Neural cell (in vitro differentiated cells): ENCODE results near the gene HOXD1. TPM values are rescaled to one million over a fixed set of nuclear protein-coding genes. Genes with fewer than 3 reads are reported as not detected.

Experiments
- H2AFZ ChIP-seq: fragments of 200-600, 300-800 bp; sonication (generic), shearing (Covaris generic); 2 replicates; pipeline ENCODE4 v1.6.0; 2014; ENCODE audit warnings: low read depth, mild to moderate bottlenecking, antibody characterized with exemption, low read length, moderate library complexity
- H3F3A ChIP-seq: fragments of 200-600 bp; shearing (Covaris generic); 2 replicates; pipeline ENCODE4 v1.6.1; 2016; ENCODE audit warnings: mild to moderate bottlenecking, moderate library complexity, mixed read lengths, antibody characterized with exemption, low read length; ENCODE audit not compliant: insufficient read depth, poor library complexity, severe bottlenecking
- H3K27ac ChIP-seq: fragments of 200-600, 300-800 bp; sonication (generic), shearing (Covaris generic); 2 replicates; pipeline ENCODE4 v1.5.1; 2014; ENCODE audit warnings: mild to moderate bottlenecking, low read length, moderate library complexity
- H3K27me3 ChIP-seq: fragments of 300-800, 200-600 bp; sonication (generic), shearing (Covaris generic); 2 replicates; pipeline ENCODE4 v1.6.0; 2014; ENCODE audit warnings: mild to moderate bottlenecking, low read depth, low read length, moderate library complexity; ENCODE audit not compliant: insufficient read depth
- H3K36me3 ChIP-seq: fragments of 300-800, 200-600 bp; sonication (generic), shearing (Covaris generic); 2 replicates; pipeline ENCODE4 v1.5.1; 2014; ENCODE audit warnings: mild to moderate bottlenecking, antibody characterized with exemption, low read length, moderate library complexity; ENCODE audit not compliant: insufficient read depth
- H3K4me2 ChIP-seq: fragments of 300-800, 200-600 bp; sonication (generic), shearing (Covaris generic); 2 replicates; pipeline ENCODE4 v1.6.0; 2014; ENCODE audit warnings: mild to moderate bottlenecking, low read length
- H3K4me3 ChIP-seq: fragments of 300-800, 200-600 bp; sonication (generic), shearing (Covaris generic); 2 replicates; pipeline ENCODE4 v1.5.1; 2014; ENCODE audit warnings: mild to moderate bottlenecking, low read length, moderate library complexity
- H3K79me2 ChIP-seq: fragments of 200-600 bp; shearing (Covaris generic); replicated peaks from 2 replicates; pipeline ENCODE4 v1.6.0; 2014; ENCODE audit warnings: mild to moderate bottlenecking, low read length, moderate library complexity; ENCODE audit not compliant: insufficient read depth
- H3K9ac ChIP-seq: fragments of 300-800, 200-600 bp; sonication (generic), shearing (Covaris generic); 2 replicates; pipeline ENCODE4 v1.6.1; 2016; ENCODE audit warnings: mild to moderate bottlenecking, low read length, mixed read lengths
- H3K9me2 ChIP-seq: fragments of 200-600 bp; shearing (Covaris generic); 2 replicates; pipeline ENCODE4 v1.6.1; 2016; ENCODE audit warnings: mild to moderate bottlenecking, low read length, mixed read lengths; ENCODE audit not compliant: insufficient read depth
- H3K9me3 ChIP-seq: fragments of 200-600, 300-800 bp; sonication (generic), shearing (Covaris generic); 2 replicates; pipeline ENCODE4 v1.6.1; 2016; ENCODE audit warnings: mild to moderate bottlenecking, mixed run types, low read length, moderate library complexity, mixed read lengths
- H4K20me1 ChIP-seq: fragments of 200-600 bp; shearing (Covaris generic); 2 replicates; pipeline ENCODE4 v1.6.1; 2016; ENCODE audit warnings: mild to moderate bottlenecking, mixed run types; ENCODE audit not compliant: insufficient read depth
- CTCF ChIP-seq: fragments of 450-650 bp; IDR thresholded peaks from 2 replicates; pipeline ENCODE4 v1.5.1; 2014; ENCODE audit warnings: antibody characterized with exemption, mild to moderate bottlenecking, moderate library complexity; ENCODE audit not compliant: poor library complexity, severe bottlenecking
- EP300 ChIP-seq: fragments of 450-650 bp; conservative IDR thresholded peaks from 2 replicates; pipeline ENCODE4 v1.6.1; 2014; ENCODE audit warnings: antibody characterized with exemption, mild to moderate bottlenecking, moderate library complexity; ENCODE audit not compliant: poor library complexity, severe bottlenecking
- EZH2 ChIP-seq: fragments of 200-600, 300-800 bp; shearing (Covaris generic), sonication (generic); IDR thresholded peaks from 2 replicates; pipeline ENCODE4 v1.6.1; 2014; ENCODE audit warnings: antibody characterized with exemption, low read length, borderline replicate concordance, mild to moderate bottlenecking; ENCODE audit not compliant: insufficient read depth, poor library complexity, severe bottlenecking
- MXI1 ChIP-seq: fragments of 450-650 bp; conservative IDR thresholded peaks from 2 replicates; pipeline ENCODE4 v1.6.1; 2014; ENCODE audit warnings: antibody characterized with exemption, mild to moderate bottlenecking; ENCODE audit not compliant: poor library complexity, severe bottlenecking
- POLR2AphosphoS5 ChIP-seq: IDR thresholded peaks from 2 replicates; pipeline ENCODE4 v1.6.1; 2012
- RAD21 ChIP-seq: fragments of 450-650 bp; conservative IDR thresholded peaks from 2 replicates; pipeline ENCODE4 v1.6.1; 2014; ENCODE audit warnings: antibody characterized with exemption, mild to moderate bottlenecking, moderate library complexity
- SMC3 ChIP-seq: fragments of 450-650 bp; conservative IDR thresholded peaks from 2 replicates; pipeline ENCODE4 v1.6.1; 2014; ENCODE audit warnings: antibody characterized with exemption, mild to moderate bottlenecking, moderate library complexity; ENCODE audit not compliant: poor library complexity
- TAF1 ChIP-seq: IDR thresholded peaks from 2 replicates; pipeline ENCODE4 v1.6.1; 2012; ENCODE audit warnings: low read depth
- polyA plus RNA-seq: library from polyadenylated mRNA; depleted of rRNA; stranded (reverse); fragments of >200 nt; gene quantifications from 2 replicates; pipeline ENCODE4 v1.2.3, GENCODE V29; 2014
- TF ChIP-seq, protein P1 (sequence below): IDR thresholded peaks from 2 replicates; pipeline ENCODE4 v1.6.1; 2012; ENCODE audit warnings: borderline replicate concordance

The HOXD1 gene
- polyA plus RNA-seq, 1 donor from 2014 or later = not detected

- Histone ChIP-seq H3K27me3 (peaks cover 100% of the 10 kb centered on the region), H4K20me1 (no peaks in the 10 kb centered on the region), H3K27ac (no peak overlapping the region), H3K36me3 (no peaks in the 10 kb centered on the region), H3K4me3 (no peak overlapping the region), H3K4me2 (no peak overlapping the region), H3F3A (no peaks in the 10 kb centered on the region), H3K9ac (no peak overlapping the region), H3K9me3 (peaks cover 5% of the 10 kb centered on the region), H3K79me2 (no peaks in the 10 kb centered on the region), H2AFZ (no peak overlapping the region), H3K9me2 (no peaks in the 10 kb centered on the region)
- TF ChIP-seq MXI1 (no peak), EZH2 (peak; percentile 25)
These were observed 39.0 kb upstream of the HOXD1 start for GRCh38 chr2:176149481-176149938.

- Histone ChIP-seq H3K9ac (no peak overlapping the region), H4K20me1 (no peaks in the 10 kb centered on the region), H2AFZ (no peak overlapping the region), H3F3A (no peaks in the 10 kb centered on the region), H3K4me3 (no peak overlapping the region), H3K9me2 (no peaks in the 10 kb centered on the region), H3K4me2 (no peak overlapping the region), H3K9me3 (peaks cover 10% of the 10 kb centered on the region), H3K27me3 (peaks cover 100% of the 10 kb centered on the region), H3K79me2 (no peaks in the 10 kb centered on the region), H3K27ac (no peak overlapping the region), H3K36me3 (no peaks in the 10 kb centered on the region)
- no peak for TF ChIP-seq TAF1
- no peak for TF ChIP-seq SMC3
- TF ChIP-seq CTCF = no peak
- no peak for TF ChIP-seq EP300
- TF ChIP-seq RAD21 = no peak
- TF ChIP-seq, protein P1, sequence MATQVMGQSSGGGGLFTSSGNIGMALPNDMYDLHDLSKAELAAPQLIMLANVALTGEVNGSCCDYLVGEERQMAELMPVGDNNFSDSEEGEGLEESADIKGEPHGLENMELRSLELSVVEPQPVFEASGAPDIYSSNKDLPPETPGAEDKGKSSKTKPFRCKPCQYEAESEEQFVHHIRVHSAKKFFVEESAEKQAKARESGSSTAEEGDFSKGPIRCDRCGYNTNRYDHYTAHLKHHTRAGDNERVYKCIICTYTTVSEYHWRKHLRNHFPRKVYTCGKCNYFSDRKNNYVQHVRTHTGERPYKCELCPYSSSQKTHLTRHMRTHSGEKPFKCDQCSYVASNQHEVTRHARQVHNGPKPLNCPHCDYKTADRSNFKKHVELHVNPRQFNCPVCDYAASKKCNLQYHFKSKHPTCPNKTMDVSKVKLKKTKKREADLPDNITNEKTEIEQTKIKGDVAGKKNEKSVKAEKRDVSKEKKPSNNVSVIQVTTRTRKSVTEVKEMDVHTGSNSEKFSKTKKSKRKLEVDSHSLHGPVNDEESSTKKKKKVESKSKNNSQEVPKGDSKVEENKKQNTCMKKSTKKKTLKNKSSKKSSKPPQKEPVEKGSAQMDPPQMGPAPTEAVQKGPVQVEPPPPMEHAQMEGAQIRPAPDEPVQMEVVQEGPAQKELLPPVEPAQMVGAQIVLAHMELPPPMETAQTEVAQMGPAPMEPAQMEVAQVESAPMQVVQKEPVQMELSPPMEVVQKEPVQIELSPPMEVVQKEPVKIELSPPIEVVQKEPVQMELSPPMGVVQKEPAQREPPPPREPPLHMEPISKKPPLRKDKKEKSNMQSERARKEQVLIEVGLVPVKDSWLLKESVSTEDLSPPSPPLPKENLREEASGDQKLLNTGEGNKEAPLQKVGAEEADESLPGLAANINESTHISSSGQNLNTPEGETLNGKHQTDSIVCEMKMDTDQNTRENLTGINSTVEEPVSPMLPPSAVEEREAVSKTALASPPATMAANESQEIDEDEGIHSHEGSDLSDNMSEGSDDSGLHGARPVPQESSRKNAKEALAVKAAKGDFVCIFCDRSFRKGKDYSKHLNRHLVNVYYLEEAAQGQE = no peak
- TF ChIP-seq EZH2 = no peak
- no peak for TF ChIP-seq POLR2AphosphoS5
- no peak for TF ChIP-seq MXI1
These were observed 38.4 kb upstream of the HOXD1 start for GRCh38 chr2:176149939-176150583.
